ENCODE data around the gene SP6.
A peak's percentile ranks its signal among the peaks of the same experiment; 100 is the strongest.

Gene SP6

GRCh38 chr17:47803751-47804150 is 47.2 kb downstream of the SP6 start:
- Mint-ChIP-seq H3K4me3 (no peak overlapping the region), H3K36me3 (ENCODE audit: low read depth) (no peaks in the 10 kb centered on the region), H3K27me3 (ENCODE audit: low read depth) (peaks cover 33% of the 10 kb centered on the region), H3K4me1 (peaks cover 10% of the 10 kb centered on the region), H3K27ac (no peak overlapping the region), H3K9me3 (no peaks in the 10 kb centered on the region)
- TF ChIP-seq CTCF (IDR thresholded peaks at IDR 0.05; ENCODE audit: unreplicated experiment in 3 of 3), result no peak

DNA sequence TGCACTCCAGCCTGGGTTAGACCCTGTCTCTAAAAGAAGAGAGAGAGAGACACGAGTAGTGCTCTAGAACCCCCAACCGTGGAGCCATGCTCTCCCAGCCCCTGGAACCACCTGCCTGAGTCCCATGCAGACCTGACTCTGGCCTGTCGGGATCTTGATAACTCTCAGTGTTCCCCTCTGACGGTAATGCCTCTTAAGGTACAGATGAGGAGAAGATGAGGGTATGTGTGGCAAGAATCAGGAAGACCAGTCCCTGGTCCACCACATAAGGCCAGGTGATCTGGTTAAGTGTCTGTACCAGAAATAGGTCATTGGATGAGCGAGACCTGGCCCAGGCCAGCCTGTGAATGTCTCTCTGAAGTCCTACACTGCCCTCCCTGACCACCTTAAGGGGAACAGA is 47.8 kb downstream of the SP6 start:
- peaks cover 33% of the 10 kb centered on the region for H3K27me3 Mint-ChIP-seq (ENCODE audit: low read depth)
- no peaks in the 10 kb centered on the region for H3K9me3 Mint-ChIP-seq
- H3K36me3 Mint-ChIP-seq (ENCODE audit: low read depth), result no peaks in the 10 kb centered on the region
- no peak overlapping the region for H3K4me3 Mint-ChIP-seq
- peaks cover 10% of the 10 kb centered on the region for H3K4me1 Mint-ChIP-seq
- H3K27ac Mint-ChIP-seq, result no peak overlapping the region
- no peak for TF ChIP-seq CTCF (IDR thresholded peaks at IDR 0.05; ENCODE audit: unreplicated experiment in 3 of 3)

GRCh38 chr17:47802341-47803022 is 48.5 kb downstream of the SP6 start:
- Mint-ChIP-seq H3K9me3 (no peaks in the 10 kb centered on the region), H3K36me3 (ENCODE audit: low read depth) (no peaks in the 10 kb centered on the region), H3K4me3 (no peak overlapping the region), H3K27ac (no peak overlapping the region), H3K4me1 (peaks cover 10% of the 10 kb centered on the region), H3K27me3 (ENCODE audit: low read depth) (peaks cover 40% of the 10 kb centered on the region)
- peak; percentile 50 to 62 (median 61) for TF ChIP-seq CTCF (IDR thresholded peaks at IDR 0.05; ENCODE audit: unreplicated experiment in 3 of 3)

GRCh38 chr17:47801906-47802305 is 49.1 kb downstream of the SP6 start:
- no peak overlapping the region for H3K27ac Mint-ChIP-seq

DNA sequence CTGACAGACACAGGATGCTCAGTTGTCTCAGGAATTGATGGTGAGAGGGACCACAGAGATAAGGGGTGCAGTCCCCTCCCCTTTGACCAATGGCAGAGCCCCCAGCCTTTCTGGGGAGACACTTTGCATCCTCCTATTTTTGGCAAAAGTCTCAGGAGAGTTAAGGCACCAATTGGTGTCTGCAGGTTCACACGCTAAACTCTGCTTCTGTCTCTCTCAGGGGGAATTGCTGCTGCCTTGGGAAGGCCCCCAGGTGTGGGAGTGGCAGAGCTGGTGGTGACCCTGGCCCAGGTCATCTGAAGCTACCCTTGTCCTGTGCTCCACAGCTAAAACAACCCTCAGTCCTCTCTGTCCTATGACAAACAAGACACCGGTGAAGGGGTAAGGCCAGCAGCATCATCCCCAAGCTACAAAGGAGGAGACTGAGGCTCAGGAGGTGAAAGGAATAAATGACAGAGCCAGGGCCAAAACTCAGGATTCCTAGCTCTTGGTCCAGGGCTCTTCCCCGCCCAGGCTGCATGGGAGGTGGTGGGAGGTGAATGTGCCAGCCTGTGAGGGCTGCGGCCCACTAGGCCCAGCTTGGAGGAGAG is 49.7 kb downstream of the SP6 start:
- H3K36me3 Mint-ChIP-seq (ENCODE audit: low read depth), result no peaks in the 10 kb centered on the region
- no peak overlapping the region for H3K4me3 Mint-ChIP-seq
- no peak for TF ChIP-seq CTCF (IDR thresholded peaks at IDR 0.05; ENCODE audit: unreplicated experiment in 3 of 3)
- H3K9me3 Mint-ChIP-seq, result no peaks in the 10 kb centered on the region
- H3K27ac Mint-ChIP-seq, result no peak overlapping the region
- H3K4me1 Mint-ChIP-seq, result peaks cover 10% of the 10 kb centered on the region
- peaks cover 42% of the 10 kb centered on the region for H3K27me3 Mint-ChIP-seq (ENCODE audit: low read depth)

More at GRCh38 chr17:47801906-47802305, 49.1 kb downstream of the SP6 start:
- no peaks in the 10 kb centered on the region for H3K36me3 Mint-ChIP-seq (ENCODE audit: low read depth)
- no peak overlapping the region for H3K4me3 Mint-ChIP-seq
- TF ChIP-seq CTCF (IDR thresholded peaks at IDR 0.05; ENCODE audit: unreplicated experiment in 3 of 3), result no peak
- no peaks in the 10 kb centered on the region for H3K9me3 Mint-ChIP-seq
- H3K27me3 Mint-ChIP-seq (ENCODE audit: low read depth), result peaks cover 42% of the 10 kb centered on the region
- peaks cover 10% of the 10 kb centered on the region for H3K4me1 Mint-ChIP-seq

DNA sequence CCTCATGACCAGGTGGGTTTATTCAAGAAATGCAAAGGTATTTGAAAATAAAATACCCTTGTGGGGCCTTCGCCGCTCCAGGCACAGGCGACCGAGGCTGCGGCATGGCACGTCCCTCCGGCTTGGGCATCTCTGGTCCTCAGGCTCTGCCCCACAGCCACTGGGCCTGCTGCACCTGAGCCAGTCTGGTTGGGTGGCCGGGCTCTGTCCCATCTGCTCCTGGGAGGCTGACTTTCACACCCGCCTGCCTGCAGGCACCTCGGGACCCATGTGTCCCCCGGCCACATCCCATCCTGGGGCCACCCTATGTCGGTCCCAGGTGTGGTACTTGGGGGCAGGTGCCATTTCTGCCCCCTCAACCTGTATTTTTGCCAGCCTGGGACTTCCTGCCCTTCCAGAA is 50.3 kb downstream of the SP6 start:
- H3K4me1 Mint-ChIP-seq, result peaks cover 5% of the 10 kb centered on the region

More for the DNA sequence above, 50.3 kb downstream of the SP6 start:
- Mint-ChIP-seq H3K27me3 (ENCODE audit: low read depth) (peaks cover 47% of the 10 kb centered on the region), H3K27ac (no peak overlapping the region), H3K9me3 (no peaks in the 10 kb centered on the region), H3K36me3 (ENCODE audit: low read depth) (no peaks in the 10 kb centered on the region), H3K4me3 (no peak overlapping the region)
- no peak for TF ChIP-seq CTCF (IDR thresholded peaks at IDR 0.05; ENCODE audit: unreplicated experiment in 3 of 3)

All from nephron (organoid).